ENCODE measurements around the gene DIS3L2.
"Not testable (repeated sequence)": the region's sequence is repeated elsewhere in the genome, so short reads cannot be mapped to it uniquely, and the experiment has no call there.

DNA sequence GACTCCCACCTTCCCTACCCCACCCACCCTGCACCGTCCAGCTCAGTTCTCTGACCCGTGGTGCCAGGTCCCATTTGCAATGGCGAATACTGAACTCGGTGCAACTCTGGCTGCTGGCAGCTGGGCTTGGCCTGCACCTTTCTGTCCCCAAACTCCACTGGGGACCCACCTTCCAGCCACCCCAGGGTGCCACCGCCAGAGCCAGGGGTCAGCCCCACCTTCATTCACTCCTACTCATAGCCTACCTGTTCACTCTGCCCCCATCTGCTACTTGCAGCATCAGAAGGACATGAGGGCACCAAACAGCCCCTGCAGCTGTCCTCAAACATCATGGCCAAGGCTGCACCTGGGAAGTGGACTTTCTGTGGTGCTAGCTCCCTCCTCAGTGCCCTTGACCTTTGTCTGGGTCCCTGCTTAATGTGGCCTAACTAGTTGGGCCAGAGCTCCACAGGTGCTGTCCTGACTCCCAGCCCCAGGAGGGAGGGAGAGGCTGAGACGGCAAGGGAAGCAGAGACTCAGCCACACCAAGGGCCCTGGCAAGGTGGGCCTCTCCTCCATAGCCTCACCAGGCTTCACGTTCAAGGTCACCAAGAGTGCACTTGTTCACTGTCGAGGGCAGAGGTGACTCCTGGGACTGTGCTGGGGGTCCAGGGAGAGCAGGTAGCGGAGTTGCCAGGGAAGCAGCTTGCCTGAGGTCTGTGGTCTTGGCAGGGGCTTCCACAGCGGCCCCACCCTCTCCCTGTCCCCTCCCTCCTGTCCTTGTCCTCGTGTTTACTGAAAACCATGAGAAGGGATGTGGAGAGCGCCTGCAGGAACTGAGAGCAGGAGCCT lies 365.0 kb downstream of the DIS3L2 start:
- TF ChIP-seq, protein P1, sequence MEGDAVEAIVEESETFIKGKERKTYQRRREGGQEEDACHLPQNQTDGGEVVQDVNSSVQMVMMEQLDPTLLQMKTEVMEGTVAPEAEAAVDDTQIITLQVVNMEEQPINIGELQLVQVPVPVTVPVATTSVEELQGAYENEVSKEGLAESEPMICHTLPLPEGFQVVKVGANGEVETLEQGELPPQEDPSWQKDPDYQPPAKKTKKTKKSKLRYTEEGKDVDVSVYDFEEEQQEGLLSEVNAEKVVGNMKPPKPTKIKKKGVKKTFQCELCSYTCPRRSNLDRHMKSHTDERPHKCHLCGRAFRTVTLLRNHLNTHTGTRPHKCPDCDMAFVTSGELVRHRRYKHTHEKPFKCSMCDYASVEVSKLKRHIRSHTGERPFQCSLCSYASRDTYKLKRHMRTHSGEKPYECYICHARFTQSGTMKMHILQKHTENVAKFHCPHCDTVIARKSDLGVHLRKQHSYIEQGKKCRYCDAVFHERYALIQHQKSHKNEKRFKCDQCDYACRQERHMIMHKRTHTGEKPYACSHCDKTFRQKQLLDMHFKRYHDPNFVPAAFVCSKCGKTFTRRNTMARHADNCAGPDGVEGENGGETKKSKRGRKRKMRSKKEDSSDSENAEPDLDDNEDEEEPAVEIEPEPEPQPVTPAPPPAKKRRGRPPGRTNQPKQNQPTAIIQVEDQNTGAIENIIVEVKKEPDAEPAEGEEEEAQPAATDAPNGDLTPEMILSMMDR (IDR thresholded peaks at IDR 0.05; ENCODE audit: low read depth, low read length) = not testable (repeated sequence)
- TF ChIP-seq EZH2phosphoT487 (IDR thresholded peaks at IDR 0.05; ENCODE audit: low read depth) = not testable (repeated sequence)

Measured in OCI-LY3 (cell line).